GM19395 (cell line): ENCODE data around the gene GUCA2B.

Source experiments
- ATAC-seq: cut with Tn5 transposase; IDR thresholded peaks from one replicate; pipeline ENCODE4 v1.9.1; 2021; ENCODE audit warnings: mild to moderate bottlenecking, moderate library complexity; ENCODE audit not compliant: unreplicated experiment

GUCA2B gene

GRCh38 chr1:42142894-42143675 is 10.1 kb upstream of the GUCA2B start:
- no peak for ATAC-seq

GRCh38 chr1:42143896-42144710 is 9.1 kb upstream of the GUCA2B start:
- ATAC-seq, result no peak

GRCh38 chr1:42144711-42145388 is 8.4 kb upstream of the GUCA2B start:
- ATAC-seq, result no peak

GRCh38 chr1:42145389-42145716 is 7.9 kb upstream of the GUCA2B start:
- no peak for ATAC-seq

- no peak for ATAC-seq
Measured at GRCh38 chr1:42145764-42146625, 7.2 kb upstream of the GUCA2B start.

- ATAC-seq, result no peak
Measured at GRCh38 chr1:42146626-42147320, 6.4 kb upstream of the GUCA2B start.

- no peak for ATAC-seq
Measured at GRCh38 chr1:42148166-42148565, 5.0 kb upstream of the GUCA2B start.

GRCh38 chr1:42150651-42151050 is 2.6 kb upstream of the GUCA2B start:
- no peak for ATAC-seq

GRCh38 chr1:42152119-42152518 is 1.1 kb upstream of the GUCA2B start:
- ATAC-seq, result no peak

- ATAC-seq, result no peak
Measured at GRCh38 chr1:42153624-42154023, 414 bp downstream of the GUCA2B start.

GRCh38 chr1:42154685-42155084 is 1.5 kb downstream of the GUCA2B start:
- ATAC-seq, result no peak

- ATAC-seq, result no peak
Measured at GRCh38 chr1:42155362-42155761, 2.2 kb downstream of the GUCA2B start.

GRCh38 chr1:42157667-42158066 is 4.5 kb downstream of the GUCA2B start:
- no peak for ATAC-seq

- no peak for ATAC-seq
Measured at GRCh38 chr1:42158189-42158588, 5.0 kb downstream of the GUCA2B start.

GRCh38 chr1:42162181-42162580 is 9.0 kb downstream of the GUCA2B start:
- no peak for ATAC-seq

- no peak for ATAC-seq
Measured at GRCh38 chr1:42163114-42163513, 9.9 kb downstream of the GUCA2B start.

GRCh38 chr1:42163536-42164503 is 10.6 kb downstream of the GUCA2B start:
- ATAC-seq, result no peak

GRCh38 chr1:42164551-42165420 is 11.6 kb downstream of the GUCA2B start, which contains the start of gene GUCA2A:
GUCA2A (minus strand) TSS chr1:42164745; CDS start chr1:42164712, 33 bp downstream.
- no peak for ATAC-seq
